HG03565 (cell line): ENCODE results near the gene AMIGO1.
"Not testable (repeated sequence)": the region's sequence is repeated elsewhere in the genome, so short reads cannot be mapped to it uniquely, and the experiment has no call there.

Experiments used
- ATAC-seq: cut with Tn5 transposase; IDR thresholded peaks from one replicate; pipeline ENCODE4 v1.9.1; 2021; ENCODE audit warnings: mild to moderate bottlenecking, moderate library complexity; ENCODE audit not compliant: unreplicated experiment

The AMIGO1 gene

DNA sequence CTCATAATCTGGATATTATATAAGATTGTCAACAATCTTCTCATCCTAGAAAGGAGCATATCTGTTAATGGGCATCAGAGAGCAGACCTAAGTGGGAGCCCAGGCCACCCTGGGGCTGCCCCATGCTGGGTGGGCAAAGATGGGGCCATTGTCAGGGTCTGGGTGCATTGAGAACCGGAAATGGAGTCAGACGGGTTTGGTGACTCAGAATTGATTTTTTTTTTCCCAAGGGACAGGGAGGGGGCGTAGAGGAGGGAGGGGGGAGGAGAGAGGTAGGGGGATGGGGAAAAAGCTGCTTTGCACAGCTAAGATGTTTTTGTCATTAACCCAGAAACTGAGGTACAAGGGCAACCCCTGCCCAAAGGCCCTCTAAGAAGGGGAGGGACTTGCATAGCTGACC lies 24.5 kb downstream of the AMIGO1 start:
- no peak for ATAC-seq

DNA sequence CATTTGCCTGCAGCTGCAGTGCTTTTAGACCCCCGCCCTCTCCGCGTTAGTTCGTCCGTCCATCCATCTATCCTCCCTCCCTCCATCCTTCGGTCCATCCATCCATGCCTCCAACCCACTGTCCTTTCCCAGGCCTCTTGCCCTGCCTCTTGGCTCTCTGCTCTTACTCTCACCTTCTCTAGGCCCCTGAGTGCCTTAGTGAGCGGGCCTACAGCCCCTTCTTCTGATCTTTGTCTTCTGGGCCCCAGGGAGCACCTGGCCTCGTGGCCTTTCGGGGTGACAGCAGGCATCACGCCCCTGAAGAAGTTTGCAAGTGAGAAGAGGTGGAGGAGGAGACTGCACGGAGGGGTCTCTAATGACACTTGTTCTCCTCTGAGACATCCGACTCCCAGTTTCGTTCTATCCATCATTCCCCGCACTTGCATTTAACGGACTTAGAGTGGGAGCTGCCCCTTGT lies 25.0 kb downstream of the AMIGO1 start:
- no peak for ATAC-seq

DNA sequence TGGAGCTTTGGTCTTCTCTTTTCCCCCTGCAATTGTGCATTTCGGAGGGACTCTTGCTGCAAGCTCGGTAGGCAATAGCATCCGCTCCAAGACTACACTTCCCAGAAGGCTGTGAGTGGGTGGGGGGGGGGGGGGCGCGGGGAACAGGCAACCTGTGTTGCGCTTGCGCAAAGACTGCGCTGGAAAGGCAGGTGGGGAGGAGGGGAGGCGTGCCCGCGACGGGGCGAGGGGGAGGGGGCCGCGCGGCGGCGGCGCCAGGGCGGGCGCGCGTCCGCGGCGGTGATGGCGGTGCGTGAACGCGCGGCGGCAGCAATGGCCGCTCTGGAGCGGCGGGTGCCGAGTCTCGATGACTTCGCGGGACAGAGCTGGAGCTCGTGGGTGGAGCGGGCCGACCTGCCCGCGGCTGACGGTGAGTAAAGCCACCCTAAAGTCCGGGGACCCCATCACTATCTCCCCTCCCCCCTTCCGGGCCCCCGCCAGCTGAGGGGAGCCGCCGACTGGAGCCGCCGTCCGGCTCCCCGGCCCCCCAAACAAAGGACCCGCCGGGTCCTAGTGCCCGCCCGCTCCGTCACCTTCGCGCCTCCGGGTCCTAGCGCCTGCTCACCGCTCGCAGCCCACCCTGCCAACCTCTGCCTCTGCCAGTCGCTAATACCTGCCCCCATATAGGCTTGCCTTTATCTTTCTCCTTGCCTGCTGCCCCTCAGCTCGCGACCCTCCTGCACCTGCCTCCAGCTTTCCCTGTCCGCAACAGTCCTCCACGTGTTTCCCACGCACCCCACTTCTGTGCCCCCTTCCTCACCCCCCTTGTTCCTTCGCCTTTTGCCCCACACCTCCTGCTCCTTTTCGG lies 25.6 kb downstream of the AMIGO1 start, which contains the start of gene ATXN7L2:
ATXN7L2 (plus strand) TSS at position 234 of the 847 bp plus-strand sequence; CDS start at position 283, 49 bp downstream.
- ATAC-seq = peak; percentile 70

DNA sequence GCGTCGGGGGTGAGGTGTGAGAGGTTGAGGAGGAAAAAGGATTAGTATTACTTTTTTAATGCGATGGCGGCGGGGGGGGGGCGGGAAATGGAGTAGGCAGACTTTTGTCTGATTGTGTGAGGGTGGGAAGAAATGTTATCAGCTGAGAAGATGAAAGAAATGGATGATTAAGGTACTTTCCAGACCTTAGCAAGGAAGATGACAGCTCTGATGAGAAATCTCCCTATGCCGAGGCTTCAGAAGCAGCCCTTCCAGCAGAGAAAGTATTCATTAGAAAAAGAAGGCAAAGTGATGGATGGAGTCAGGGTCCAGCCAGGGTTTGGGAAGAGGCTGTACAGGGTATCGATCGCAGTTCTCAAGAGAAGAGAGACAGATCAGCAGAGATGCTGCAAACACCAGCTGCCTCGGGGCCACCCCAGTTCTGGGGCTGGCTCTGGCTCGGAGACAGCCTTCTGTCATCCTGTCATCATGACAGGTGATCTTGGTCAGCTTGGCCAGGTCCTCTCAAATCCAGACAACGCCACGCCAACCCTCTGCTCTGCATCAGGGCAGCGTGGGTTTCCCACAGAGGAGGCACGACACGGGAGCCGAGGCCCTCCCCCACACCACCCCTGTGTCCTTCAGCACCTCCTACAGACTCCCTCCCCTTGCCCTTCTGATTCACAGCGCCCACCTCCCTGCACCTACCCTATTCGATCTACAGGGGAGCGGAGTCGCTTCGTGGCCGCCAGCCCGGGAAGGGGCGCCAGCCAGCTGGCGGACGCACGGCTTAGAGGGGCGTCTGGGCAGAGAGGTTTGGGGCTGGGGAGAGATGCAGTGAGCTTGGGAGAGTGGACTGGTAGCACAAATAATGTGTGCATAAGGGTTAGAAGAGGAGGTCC lies 26.5 kb downstream of the AMIGO1 start:
- ATAC-seq = peak; percentile 4

DNA sequence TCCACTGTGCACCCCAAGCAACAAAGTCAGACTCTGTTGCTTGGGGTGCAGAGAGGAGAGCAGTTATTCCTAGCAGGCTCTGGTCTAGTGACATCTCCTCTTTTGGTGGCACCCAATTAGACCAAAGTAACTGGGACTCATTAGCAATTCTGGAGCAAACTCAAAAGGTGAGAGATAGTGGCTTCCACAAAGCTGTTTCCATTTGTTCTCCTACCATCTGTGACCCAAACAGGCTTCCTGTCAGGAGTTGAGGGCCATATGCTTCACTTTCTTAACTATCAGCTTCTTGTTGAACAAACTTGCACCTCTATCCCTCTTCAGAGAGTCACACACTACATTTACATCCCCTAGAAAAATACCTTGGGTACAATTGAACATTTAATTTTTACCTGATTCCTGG lies 27.3 kb downstream of the AMIGO1 start:
- no peak for ATAC-seq

DNA sequence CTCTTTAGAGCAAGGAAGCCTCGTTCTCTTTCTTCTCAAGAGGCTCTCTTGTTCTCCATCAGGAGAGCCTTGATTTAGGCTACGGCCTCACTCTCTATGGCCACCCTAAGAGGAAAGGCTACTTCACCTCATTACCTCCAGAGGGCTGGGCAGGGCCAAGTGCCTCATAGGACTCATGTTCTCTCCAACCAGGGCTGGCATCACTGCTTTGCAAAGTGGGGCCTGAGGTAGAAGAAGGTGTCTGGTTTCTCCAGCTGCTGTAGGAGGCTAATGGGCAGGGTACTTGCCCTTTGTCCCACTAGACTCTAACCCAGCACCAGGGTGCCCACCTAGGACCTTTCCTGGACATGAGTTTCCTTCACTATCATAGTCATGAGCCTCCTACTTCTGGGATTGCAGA lies 27.9 kb downstream of the AMIGO1 start:
- ATAC-seq = no peak

DNA sequence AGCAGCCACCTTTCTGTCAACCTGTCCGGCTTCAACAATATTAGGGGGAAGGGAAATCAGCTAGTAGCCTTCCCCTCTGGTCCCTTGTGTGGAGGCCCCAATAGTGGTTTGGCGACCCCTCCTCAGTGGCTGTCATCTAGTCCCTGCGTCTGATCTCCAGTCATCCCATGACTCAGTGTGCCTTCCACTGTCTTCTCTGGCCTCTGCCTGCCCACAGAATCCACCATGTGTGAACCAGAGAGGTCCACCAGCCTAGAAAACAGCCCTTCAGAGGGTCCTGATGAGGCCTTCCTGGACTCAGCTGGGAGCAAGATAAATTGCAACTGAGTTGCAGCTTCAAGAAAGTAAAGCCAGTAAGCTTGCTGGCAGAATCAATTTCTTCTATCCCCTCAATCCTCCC lies 29.6 kb downstream of the AMIGO1 start:
- ATAC-seq = no peak

DNA sequence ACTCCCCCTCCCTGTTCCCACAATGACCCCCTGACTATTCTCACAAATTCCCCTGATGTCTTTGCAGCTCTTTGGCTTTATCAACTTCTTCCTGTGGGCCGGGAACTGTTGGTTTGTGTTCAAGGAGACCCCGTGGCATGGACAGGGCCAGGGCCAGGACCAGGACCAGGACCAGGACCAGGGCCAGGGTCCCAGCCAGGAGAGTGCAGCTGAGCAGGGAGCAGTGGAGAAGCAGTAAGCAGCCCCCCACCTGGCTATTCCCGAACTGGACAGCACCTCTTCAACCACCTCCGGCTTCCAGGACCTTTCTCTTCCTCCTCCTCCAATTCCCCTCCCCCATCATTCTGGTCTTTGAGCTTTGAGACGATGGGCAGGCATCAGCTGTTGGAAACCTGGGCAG lies 30.2 kb downstream of the AMIGO1 start:
- no peak for ATAC-seq

DNA sequence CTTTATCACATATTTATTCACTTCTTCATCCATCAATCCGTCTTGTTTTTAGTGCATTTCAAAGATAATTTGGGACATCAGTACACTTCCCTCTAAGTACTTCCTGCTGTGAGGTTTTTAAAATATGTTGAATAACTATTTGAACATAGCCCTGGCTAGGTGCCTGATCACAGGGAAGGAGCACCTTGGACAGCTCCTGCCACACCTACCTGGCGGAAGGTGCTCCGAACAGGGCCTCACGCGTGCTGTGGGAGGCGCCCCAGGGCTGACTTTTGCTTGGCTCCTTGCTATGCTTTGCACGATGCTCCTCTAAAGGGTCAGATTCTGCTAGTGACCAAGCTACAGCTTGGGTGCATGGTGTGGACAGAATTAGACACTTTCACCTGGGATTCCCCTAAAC lies 30.7 kb downstream of the AMIGO1 start:
- no peak for ATAC-seq

DNA sequence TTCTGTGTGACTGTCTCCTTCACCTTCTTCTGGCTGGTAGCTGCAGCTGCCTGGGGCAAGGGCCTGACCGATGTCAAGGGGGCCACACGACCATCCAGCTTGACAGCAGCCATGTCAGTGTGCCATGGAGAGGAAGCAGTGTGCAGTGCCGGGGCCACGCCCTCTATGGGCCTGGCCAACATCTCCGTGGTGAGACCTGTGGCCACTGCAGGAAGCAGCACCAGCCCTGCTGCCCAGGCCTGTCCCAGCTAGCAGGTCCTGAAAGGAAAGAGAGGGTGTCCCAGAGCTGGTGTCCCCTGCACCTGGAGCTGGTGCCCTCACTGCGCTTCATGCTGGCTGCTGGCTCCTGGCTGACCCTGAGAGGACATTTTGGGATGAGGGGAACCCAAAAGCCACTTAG lies 31.7 kb downstream of the AMIGO1 start:
- no peak for ATAC-seq

DNA sequence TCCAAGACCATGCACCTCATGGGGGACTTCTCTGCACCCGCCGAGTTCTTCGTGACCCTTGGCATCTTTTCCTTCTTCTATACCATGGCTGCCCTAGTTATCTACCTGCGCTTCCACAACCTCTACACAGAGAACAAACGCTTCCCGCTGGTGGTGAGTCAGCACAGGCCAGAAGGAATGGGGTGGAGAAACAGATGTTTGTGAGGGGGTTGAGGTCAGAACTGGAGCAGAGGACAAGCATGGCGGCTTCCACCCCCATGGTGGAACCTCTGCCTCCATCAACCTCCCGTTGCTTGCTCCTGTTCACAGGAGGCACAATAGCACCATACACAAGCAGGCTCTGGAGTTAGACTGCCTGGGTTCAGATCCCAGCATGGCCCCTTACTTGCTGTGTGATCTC lies 32.7 kb downstream of the AMIGO1 start:
- no peak for ATAC-seq

DNA sequence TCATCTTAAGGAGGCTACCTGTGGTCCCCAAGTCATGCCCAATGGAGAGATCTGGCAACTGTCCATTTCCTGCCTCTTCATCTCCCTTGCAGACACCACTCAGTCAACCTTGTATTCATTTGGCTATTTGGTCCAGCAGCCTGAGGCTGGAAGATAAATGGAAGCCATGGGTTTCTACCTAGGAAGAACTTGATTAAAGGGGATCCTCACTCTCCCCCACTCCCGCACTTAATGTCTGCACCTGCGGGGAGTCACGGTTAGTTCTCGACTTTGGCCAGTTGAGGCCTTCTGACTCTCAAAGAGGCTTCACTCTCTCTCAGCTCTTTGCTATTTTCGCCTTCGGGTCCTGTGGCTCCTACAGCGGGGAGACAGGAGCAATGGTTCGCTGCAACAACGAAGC lies 34.3 kb downstream of the AMIGO1 start:
- no peak for ATAC-seq

DNA sequence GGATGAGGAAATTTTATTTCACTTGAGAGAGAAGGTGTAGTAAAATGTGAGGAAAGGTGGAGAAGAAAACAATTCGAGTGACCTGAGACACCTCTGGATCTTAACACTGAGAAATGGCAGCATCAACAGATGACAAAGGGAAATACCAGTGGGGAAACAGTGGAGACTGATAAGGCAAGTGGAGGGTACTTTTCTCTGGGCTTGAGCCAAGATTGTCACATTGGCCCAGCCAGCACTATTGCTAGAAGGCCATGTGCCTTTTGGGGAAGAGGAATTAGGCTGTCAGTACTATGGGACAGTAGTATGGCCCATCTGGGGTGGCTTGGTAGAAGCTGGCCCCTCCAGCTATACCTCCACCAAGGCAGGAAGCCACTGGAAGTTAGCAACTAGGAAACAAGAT lies 34.8 kb downstream of the AMIGO1 start:
- ATAC-seq = no peak

DNA sequence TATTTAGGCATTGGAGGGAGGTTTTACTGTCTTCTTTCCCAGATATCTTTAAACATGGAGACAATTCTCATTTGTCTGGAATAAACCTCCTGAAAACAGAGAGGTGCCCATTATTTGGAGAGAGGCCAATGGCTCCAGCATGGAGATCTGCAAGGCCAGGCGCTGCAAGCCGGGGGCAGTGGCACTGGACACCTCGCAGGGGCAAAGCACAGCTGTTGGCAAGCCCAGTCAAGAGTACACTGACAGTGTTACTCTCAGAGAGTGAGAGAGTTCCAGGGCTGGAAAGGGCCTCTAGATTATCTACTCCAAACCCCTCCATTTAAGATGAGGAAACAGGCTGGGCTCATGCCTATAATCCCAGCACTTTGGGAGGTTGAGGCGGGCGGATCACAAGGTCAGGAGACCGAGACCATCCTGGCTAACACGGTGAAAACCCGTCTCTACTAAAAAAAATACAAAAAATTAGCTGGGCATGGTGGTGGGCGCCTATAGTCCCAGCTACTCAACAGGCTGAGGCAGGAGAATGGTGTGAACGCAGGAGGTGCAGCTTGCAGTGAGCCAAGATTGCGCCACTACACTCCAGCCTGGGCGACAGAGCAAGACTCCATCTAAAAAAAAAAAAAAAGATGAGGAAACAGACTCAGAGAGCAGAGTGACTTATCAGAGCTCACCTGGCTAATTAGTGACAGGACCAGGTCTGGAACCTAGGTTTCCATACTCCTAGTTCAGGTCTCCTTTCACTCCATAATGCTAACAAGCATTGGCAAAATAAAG lies 36.1 kb downstream of the AMIGO1 start:
- ATAC-seq = not testable (repeated sequence)

DNA sequence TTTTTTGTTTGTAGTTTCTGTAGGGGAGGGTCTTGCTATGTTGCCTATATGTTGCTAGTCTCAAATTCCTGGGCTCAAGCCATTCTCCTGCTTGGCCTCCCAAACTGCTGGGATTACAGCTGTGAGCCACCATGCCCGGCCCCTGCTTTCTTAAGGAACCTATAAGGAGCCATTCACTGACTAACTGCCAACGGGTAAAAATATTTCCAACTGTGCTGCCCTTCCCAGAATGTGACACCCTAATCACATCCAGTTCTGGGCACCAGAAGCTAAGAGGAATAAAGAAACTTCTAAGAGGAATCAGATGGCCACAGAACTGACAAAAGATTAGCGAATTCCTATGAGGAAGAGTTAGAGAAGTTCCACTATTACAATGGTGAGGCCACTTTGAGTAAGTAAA lies 36.7 kb downstream of the AMIGO1 start:
- ATAC-seq = no peak

DNA sequence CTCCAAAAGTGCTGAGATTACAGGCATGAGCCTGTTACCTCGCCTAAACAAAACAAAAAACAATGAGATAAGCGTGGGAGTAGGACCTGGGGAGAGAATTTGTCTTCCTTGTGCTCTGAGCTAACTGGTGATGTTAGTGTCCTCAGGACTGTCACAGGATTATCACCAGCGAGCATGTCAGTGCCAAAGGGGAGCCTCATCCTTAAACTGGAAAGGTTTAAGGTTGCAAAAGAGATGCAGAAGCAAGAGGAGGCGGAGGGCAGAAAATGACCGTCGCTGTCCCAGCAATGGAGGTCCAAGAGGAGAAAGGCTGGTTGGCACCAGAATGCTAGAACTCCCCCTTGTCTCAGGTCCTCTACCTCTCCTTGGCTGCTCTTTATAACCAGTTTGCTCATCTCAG lies 39.3 kb downstream of the AMIGO1 start:
- ATAC-seq = no peak

DNA sequence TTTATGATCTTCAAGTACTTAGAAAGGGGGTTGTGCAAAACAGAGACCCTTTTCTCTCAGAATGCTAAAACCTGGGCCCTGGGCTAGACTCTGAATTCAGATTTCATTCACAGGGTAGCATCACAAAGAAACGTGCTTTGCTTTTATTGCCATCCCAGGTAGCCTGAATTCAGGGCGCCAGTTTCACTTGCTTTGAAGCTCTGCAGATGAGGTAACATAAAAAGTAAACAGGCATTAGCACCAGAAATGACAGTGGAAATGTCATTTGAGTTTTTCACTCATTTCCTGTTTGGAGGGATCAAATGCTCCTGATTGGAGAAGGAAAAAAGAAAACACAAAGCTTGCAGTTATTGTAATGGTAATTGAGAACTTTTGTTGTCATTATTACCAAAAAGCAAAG lies 40.6 kb downstream of the AMIGO1 start:
- ATAC-seq = no peak

DNA sequence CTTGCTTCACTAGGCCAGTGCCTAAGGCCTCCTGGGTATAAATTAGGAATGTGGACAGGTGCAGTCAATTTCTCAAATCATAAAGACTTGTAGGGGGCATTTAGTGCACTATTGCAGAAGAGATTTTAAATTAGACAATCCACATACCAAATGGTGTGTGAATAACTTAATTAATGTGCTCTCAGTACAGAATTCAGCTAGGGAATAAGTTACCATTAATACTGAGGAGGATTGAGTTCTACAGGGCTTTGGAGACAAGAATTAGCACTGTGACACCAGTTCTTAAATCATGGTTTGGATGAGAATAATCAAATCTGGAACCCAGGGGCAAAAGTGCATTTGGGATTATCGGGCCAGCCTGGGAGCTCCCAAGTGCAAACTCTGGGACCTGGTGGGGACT lies 41.5 kb downstream of the AMIGO1 start:
- no peak for ATAC-seq

DNA sequence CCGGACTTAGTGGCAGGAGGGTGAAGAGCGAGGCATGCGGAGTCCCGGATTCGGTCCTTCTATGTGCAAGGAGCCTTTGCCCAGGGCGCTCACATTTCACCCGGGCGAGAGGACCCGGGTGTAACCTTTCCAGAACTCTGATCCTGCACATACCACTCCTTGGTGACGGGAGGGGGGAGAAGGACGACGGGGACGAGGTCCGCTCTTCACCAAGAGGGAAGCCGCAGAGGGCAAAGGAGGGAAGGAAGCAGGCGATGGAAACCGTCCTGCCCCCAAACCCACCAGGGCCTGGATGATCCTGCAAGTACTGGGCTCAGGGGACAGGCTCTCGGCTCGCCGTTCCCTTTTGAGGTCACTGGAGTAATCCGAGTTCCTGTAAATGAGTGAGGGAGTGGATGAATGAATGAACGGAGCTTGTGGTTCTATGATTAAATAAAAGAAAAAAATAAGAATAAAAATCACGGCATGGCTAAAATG lies 42.2 kb downstream of the AMIGO1 start:
- no peak for ATAC-seq

DNA sequence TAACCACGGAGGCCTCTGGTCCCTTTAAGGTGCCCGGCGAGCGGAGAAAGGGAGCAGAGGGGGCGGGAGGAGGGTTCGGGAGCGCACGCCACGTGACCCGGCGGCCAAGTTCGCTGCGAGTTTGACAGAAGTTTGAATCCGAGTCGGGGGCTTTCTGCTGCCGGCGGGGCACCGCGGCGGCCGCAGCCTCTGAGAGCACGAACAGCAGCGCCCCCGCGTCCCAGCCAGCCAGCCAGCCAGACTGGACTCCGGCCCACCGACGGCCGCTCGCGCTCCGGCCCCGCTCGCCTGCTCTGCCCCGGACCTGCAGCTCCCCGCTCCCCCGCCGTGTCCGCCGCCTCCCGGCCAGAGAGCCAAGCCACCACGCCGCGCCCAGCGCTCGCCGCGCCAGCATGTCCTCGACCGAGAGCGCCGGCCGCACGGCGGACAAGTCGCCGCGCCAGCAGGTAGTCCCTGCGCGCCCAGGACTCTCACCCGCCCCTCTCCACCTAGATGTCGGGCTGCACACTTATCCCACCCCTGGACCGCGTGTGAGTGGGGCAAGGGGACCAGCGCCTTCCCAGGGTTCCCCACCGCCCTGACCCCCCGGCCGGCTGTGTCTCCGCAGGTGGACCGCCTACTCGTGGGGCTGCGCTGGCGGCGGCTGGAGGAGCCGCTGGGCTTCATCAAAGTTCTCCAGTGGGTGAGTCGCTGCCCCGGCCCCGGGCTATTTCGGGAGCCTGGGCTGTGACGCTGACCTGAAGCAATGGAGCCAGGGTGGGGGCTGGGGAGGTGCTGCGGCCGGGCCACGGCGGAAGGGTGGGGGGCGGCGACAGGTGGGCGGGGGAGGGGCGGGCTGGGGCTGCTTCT lies 42.9 kb downstream of the AMIGO1 start, which contains the start of gene SYPL2:
SYPL2 (plus strand) TSS at position 95 of the 849 bp plus-strand sequence; CDS start at position 393, 298 bp downstream.
- ATAC-seq = no peak
